NCI-H524 treated with DMSO at 0.1 percent for 48 hours (cell line): ENCODE results near the gene SH3PXD2A.

ENCODE experiments used
- DNase-seq: peaks from one replicate; lab custom pipeline; 2025; lab: John Stamatoyannopoulos, UW

SH3PXD2A gene

GRCh38 chr10:103602028-103602851 lies 253.1 kb downstream of the SH3PXD2A start:
- DNase-seq, result no peak

- DNase-seq, result no peak
Measured at GRCh38 chr10:103600956-103601569, 254.3 kb downstream of the SH3PXD2A start.

GRCh38 chr10:103600325-103600724 lies 255.1 kb downstream of the SH3PXD2A start:
- no peak for DNase-seq

- DNase-seq, result no peak
Measured at GRCh38 chr10:103599907-103600306, 255.5 kb downstream of the SH3PXD2A start.

- DNase-seq, result no peak
Measured at GRCh38 chr10:103599211-103599610, 256.2 kb downstream of the SH3PXD2A start.

- DNase-seq, result no peak
Measured at GRCh38 chr10:103598654-103599115, 256.7 kb downstream of the SH3PXD2A start.

GRCh38 chr10:103597003-103597402 lies 258.4 kb downstream of the SH3PXD2A start:
- DNase-seq, result no peak

- no peak for DNase-seq
Measured at GRCh38 chr10:103595933-103596726, 259.2 kb downstream of the SH3PXD2A start.

GRCh38 chr10:103593022-103593570 lies 262.3 kb downstream of the SH3PXD2A start:
- DNase-seq, result no peak

- no peak for DNase-seq
Measured at GRCh38 chr10:103592186-103593021, 263.0 kb downstream of the SH3PXD2A start.

GRCh38 chr10:103590744-103591291 lies 264.6 kb downstream of the SH3PXD2A start:
- DNase-seq, result no peak

GRCh38 chr10:103590060-103590459 lies 265.3 kb downstream of the SH3PXD2A start:
- DNase-seq, result no peak

- DNase-seq, result no peak
Measured at GRCh38 chr10:103589074-103589630, 266.2 kb downstream of the SH3PXD2A start.

- no peak for DNase-seq
Measured at GRCh38 chr10:103587073-103587472, 268.3 kb downstream of the SH3PXD2A start.

- DNase-seq, result no peak
Measured at GRCh38 chr10:103585011-103585405, 270.4 kb downstream of the SH3PXD2A start.

- DNase-seq, result no peak
Measured at GRCh38 chr10:103584216-103585010, 271.0 kb downstream of the SH3PXD2A start.

GRCh38 chr10:103583871-103584215 lies 271.5 kb downstream of the SH3PXD2A start:
- no peak for DNase-seq

- no peak for DNase-seq
Measured at GRCh38 chr10:103582331-103583123, 272.8 kb downstream of the SH3PXD2A start.

GRCh38 chr10:103581499-103581898 lies 273.9 kb downstream of the SH3PXD2A start:
- DNase-seq, result no peak
